ENCODE results near the gene TEAD2. TPM values are rescaled to one million over a fixed set of nuclear protein-coding genes. Genes with fewer than 3 reads are reported as not detected.

The TEAD2 gene
- total RNA-seq, 4 donors from 2014 or later: 1.2 to 28.1 (median 7.9) TPM

DNA sequence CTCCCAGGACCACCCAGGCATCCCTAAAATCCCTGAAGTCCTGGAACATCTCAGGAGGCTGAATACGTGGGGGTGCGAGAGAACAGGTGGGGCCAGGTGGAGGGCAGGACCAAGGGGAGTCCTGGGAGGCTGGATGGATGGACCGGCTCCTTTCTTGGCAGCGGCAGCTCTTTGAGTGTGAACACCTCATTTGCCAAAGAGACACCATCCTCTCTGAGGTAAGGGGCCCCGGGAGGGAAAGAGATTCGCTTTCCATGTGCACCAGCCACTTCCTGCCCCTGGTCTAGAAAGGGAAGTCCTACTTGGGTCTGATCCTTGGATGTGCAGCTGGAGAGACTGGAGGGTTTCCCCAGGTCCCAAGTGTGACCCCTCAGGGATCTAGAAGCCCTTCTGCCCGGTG is 44.9 kb upstream of the TEAD2 start:
- H3K27me3 ChIP-seq: no peaks in the 10 kb centered on the region
- H3K4me1 ChIP-seq: peaks cover 0 to 14% (median 4%) of the 10 kb centered on the region in 4 donors
- no peaks in the 10 kb centered on the region for H3K9me3 ChIP-seq
- H3K4me3 ChIP-seq: no peak overlapping the region
- no peak for DNase-seq
- no peaks in the 10 kb centered on the region for H3K36me3 ChIP-seq
- H3K27ac ChIP-seq: no peak overlapping the region
- no peak for TF ChIP-seq POLR2A (IDR thresholded peaks at IDR 0.05)
- TF ChIP-seq, protein P1, sequence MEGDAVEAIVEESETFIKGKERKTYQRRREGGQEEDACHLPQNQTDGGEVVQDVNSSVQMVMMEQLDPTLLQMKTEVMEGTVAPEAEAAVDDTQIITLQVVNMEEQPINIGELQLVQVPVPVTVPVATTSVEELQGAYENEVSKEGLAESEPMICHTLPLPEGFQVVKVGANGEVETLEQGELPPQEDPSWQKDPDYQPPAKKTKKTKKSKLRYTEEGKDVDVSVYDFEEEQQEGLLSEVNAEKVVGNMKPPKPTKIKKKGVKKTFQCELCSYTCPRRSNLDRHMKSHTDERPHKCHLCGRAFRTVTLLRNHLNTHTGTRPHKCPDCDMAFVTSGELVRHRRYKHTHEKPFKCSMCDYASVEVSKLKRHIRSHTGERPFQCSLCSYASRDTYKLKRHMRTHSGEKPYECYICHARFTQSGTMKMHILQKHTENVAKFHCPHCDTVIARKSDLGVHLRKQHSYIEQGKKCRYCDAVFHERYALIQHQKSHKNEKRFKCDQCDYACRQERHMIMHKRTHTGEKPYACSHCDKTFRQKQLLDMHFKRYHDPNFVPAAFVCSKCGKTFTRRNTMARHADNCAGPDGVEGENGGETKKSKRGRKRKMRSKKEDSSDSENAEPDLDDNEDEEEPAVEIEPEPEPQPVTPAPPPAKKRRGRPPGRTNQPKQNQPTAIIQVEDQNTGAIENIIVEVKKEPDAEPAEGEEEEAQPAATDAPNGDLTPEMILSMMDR (IDR thresholded peaks at IDR 0.05): no peak

DNA sequence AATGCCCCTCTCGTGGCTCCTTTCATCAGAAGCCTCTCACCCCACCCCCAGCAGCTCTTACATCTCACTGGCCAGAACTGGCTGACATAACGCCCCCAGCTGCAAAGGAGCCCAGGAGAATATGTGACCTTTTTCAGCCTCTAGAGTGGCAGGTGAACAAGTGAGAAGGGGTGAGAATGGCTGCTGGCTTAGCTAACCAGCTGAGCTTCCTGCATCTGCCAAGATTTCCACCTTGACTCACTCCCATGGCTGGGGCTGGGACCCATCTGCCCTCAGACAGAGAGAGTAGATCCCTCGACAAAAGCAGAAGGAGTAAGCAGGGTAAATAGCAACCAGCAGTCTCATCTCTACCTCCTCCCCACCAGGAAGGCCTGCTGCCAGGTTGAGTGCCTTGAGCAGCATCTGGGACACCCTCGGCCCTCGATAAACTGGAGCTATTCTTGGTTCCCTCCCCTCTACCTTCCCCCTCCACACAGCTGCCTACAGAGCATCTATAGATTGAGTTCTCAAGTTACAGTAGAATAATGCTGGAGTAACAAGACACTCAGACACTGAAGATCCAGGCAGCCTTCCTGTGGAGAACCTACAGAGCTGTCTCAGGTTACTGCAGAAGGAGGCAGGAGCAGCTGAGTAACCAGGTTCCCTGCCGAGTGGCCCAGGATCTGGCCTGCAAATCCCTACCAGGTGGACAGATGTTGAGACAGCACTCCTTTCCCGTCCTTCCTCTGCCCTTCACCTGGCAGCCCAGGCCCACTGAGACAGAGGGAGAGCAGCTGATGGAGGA is 41.4 kb upstream of the TEAD2 start:
- TF ChIP-seq, protein P1 (IDR thresholded peaks at IDR 0.05): no peak

DNA sequence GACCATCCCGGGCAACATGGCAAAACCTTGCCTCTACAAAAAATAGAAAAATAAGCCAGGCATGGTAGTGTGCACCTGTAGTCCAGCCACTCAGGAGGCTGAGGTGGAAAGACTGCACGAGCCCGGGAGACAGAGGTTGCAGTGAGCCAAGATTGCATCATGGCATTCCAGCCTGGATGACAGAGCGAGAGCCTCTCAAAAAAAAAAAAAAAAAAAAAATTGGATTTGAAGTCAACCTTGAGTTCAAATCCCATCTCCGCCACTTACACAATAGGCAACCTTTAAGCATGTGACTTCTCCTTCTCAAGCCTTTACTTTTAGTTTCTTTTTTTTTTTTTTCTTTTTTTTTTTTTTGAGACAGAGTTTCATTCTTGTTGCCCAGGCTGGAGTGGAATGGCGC is 37.8 kb upstream of the TEAD2 start:
- Histone ChIP-seq H3K27ac (no peak overlapping the region), H3K27me3 (no peaks in the 10 kb centered on the region), H3K36me3 (no peaks in the 10 kb centered on the region), H3K4me1 (no peaks in the 10 kb centered on the region), H3K9me3 (no peaks in the 10 kb centered on the region), H3K4me3 (no peak overlapping the region)
- TF ChIP-seq, protein P1 (IDR thresholded peaks at IDR 0.05): no peak
- TF ChIP-seq POLR2A (IDR thresholded peaks at IDR 0.05): no peak
- no peak for DNase-seq

More for the DNA sequence above, 41.4 kb upstream of the TEAD2 start:
- no peaks in the 10 kb centered on the region for H3K9me3 ChIP-seq
- no peaks in the 10 kb centered on the region for H3K27me3 ChIP-seq
- H3K4me3 ChIP-seq: no peak overlapping the region
- H3K27ac ChIP-seq: no peak overlapping the region
- H3K4me1 ChIP-seq: peaks cover 0 to under 1% (median 0%) of the 10 kb centered on the region in 4 donors
- no peaks in the 10 kb centered on the region for H3K36me3 ChIP-seq
- no peak for DNase-seq

DNA sequence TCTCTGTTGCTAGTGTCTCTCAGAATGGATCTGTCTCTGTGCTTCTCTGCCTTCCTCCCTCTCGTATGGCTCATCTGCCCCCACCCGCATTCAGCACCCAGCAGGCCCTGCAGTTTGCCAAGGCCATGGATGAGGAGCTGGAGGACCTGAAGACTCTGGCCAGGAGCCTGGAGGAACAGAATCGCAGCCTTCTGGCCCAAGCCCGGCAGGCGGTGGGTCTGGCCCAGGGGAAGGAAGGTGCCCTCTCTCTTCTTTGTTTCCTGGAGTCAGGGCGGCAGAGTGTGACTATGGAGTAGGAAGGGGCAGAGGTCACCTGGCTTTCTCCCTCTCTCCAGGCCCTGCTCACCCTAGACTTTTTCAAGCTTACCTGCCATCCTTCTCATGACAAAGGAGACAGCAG is 36.7 kb upstream of the TEAD2 start:
- no peak overlapping the region for H3K27ac ChIP-seq
- H3K4me3 ChIP-seq: no peak overlapping the region
- H3K4me1 ChIP-seq: no peaks in the 10 kb centered on the region
- H3K36me3 ChIP-seq: no peaks in the 10 kb centered on the region
- no peaks in the 10 kb centered on the region for H3K9me3 ChIP-seq
- DNase-seq: no peak
- no peaks in the 10 kb centered on the region for H3K27me3 ChIP-seq
- no peak for TF ChIP-seq POLR2A (IDR thresholded peaks at IDR 0.05)
- TF ChIP-seq, protein P1 (IDR thresholded peaks at IDR 0.05): no peak

DNA sequence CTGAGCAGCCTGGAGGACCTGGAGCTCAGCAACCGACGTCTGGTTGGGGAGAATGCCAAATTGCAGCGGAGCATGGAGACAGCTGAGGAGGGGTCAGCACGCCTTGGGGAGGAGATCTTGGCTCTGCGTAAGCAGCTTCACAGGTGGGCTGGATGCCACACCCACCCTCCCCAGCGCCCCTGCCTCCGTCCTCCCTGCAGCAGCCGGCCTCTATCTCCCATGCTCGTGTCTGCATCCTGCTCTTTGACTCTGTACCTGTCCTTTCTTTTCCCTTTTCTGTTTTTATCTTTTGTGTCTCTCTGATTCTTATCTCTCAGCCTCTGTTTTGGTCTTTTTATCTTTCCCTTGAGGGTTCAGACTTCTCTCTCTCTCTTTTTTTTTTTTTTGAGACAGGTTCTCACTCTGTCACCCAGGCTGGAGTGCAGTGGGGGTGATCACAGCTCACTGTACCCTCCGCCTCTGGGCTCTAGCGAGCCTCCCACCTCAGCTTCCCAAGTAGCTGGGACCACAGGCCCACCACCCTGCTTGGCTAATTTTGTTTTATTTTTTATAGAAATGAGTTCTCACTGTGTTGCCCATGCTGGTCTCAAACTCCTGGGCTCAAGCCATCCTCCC is 35.9 kb upstream of the TEAD2 start:
- TF ChIP-seq, protein P1 (IDR thresholded peaks at IDR 0.05): no peak
- no peak for TF ChIP-seq POLR2A (IDR thresholded peaks at IDR 0.05)
- Histone ChIP-seq H3K9me3 (no peaks in the 10 kb centered on the region), H3K4me1 (no peaks in the 10 kb centered on the region), H3K36me3 (no peaks in the 10 kb centered on the region), H3K27ac (no peak overlapping the region), H3K4me3 (no peak overlapping the region), H3K27me3 (no peaks in the 10 kb centered on the region)
- no peak for DNase-seq

Data from Peyer's patch (tissue), 4 donors.